OCI-LY3 (cell line): ENCODE measurements around the gene REEP5.

ENCODE experiments used
- CTCF ChIP-seq: fragments of 200-600, 300-600 bp; sonication (generic); IDR thresholded peaks from 2 replicates; pipeline ENCODE4 v1.5.1; 2014; ENCODE audit warnings: antibody characterized with exemption, low read length, low read depth
- EZH2phosphoT487 ChIP-seq: fragments of 200-600 bp; shearing (Covaris generic); IDR thresholded peaks from 2 replicates; pipeline ENCODE4 v1.6.1; 2018; ENCODE audit warnings: antibody characterized with exemption, mixed run types, low read depth

GRCh38 chr5:112958093-112959088 lies 36.4 kb upstream of the REEP5 start:
- no peak for TF ChIP-seq CTCF
- TF ChIP-seq EZH2phosphoT487, result no peak
